Subcutaneous adipose tissue (tissue), 4 donors: ENCODE measurements around the gene FAAP20. TPM values are rescaled to one million over a fixed set of nuclear protein-coding genes. Genes with fewer than 3 reads are reported as not detected.

Source experiments
- CTCF ChIP-seq: fragments of 450-650 bp; IDR thresholded peaks from one replicate; pipeline ENCODE4 v1.5.1; 2016; ENCODE audit warnings: low read depth, mild to moderate bottlenecking, control low read depth, antibody characterized with exemption, moderate library complexity
- total RNA-seq, 4 donors: library from RNA; depleted of rRNA; stranded (reverse); fragments of >200 nt; gene quantifications; one replicate each; pipeline ENCODE4 v1.1.0, GENCODE V29; 2016

Gene FAAP20
- total RNA-seq, 4 donors from 2014 or later: 15.8 to 41.1 (median 34.1) TPM

- no peak for TF ChIP-seq CTCF
Measured at GRCh38 chr1:2195785-2196184, 1.2 kb upstream of the FAAP20 start.

- TF ChIP-seq CTCF: no peak
Measured at GRCh38 chr1:2194898-2195673, 514 bp upstream of the FAAP20 start.

GRCh38 chr1:2193514-2194281, 874 bp downstream of the FAAP20 start:
- TF ChIP-seq CTCF: no peak

GRCh38 chr1:2192031-2192995, 2.3 kb downstream of the FAAP20 start:
- TF ChIP-seq CTCF: no peak

GRCh38 chr1:2190491-2190976, 4.0 kb downstream of the FAAP20 start:
- TF ChIP-seq CTCF: no peak

- no peak for TF ChIP-seq CTCF
Measured at GRCh38 chr1:2189459-2190425, 4.8 kb downstream of the FAAP20 start.
